H1 (cell line): Measurements from ENCODE around the gene PARK7. TPM values are rescaled to one million over a fixed set of nuclear protein-coding genes. Genes with fewer than 3 reads are reported as not detected.

ENCODE experiments used
- ATF3 ChIP-seq: IDR thresholded peaks from 2 replicates; pipeline ENCODE4 v1.6.1; 2011; ENCODE audit warnings: low read depth, mild to moderate bottlenecking, low read length; ENCODE audit not compliant: insufficient read depth
- CBX5 ChIP-seq: fragments of 300-800, 300-1000 bp; sonication (generic); IDR thresholded peaks from 2 replicates; pipeline ENCODE4 v1.7.1; 2016; ENCODE audit warnings: antibody characterized with exemption, low read length, low read depth
- CTBP2 ChIP-seq: IDR thresholded peaks from 2 replicates; pipeline ENCODE4 v1.7.0; 2011; ENCODE audit warnings: borderline replicate concordance, mild to moderate bottlenecking, moderate library complexity, mixed read lengths, low read length; ENCODE audit not compliant: insufficient read depth, insufficient read length
- CTCF ChIP-seq, 3 experiments: IDR thresholded peaks; 1 replicate in 2 of 3; 2 replicates in 1 of 3; pipeline versions ENCODE4 v1.5.1 to v1.6.1; 2011; ENCODE audit warnings: low read length in 3 of 3, mild to moderate bottlenecking in 3 of 3, inconsistent platforms in 2 of 3, low read depth in 1 of 3, moderate library complexity in 1 of 3; ENCODE audit not compliant: insufficient read depth in 1 of 3; ENCODE audit errors: control extremely low read depth in 1 of 3
- E2F6 ChIP-seq: IDR thresholded peaks from 2 replicates; pipeline ENCODE4 v1.6.1; 2012; ENCODE audit warnings: inconsistent platforms
- EZH2 ChIP-seq: fragments of 200-600 bp; sonication (generic); IDR thresholded peaks from 2 replicates; pipeline ENCODE4 v1.7.1; 2012; ENCODE audit warnings: low read depth, mild to moderate bottlenecking, moderate library complexity, low read length, inconsistent platforms; ENCODE audit not compliant: severe bottlenecking
- GABPA ChIP-seq: IDR thresholded peaks from 2 replicates; pipeline ENCODE4 v1.6.1; 2011; ENCODE audit warnings: mild to moderate bottlenecking, low read length, moderate library complexity, borderline replicate concordance; ENCODE audit not compliant: insufficient read depth
- HDAC2 ChIP-seq, 2 experiments: fragments of 300-600 bp in 1 of 2; sonication (generic) in 1 of 2; IDR thresholded peaks; 2 replicates each; pipeline ENCODE4 v1.6.1; 2011 to 2012; ENCODE audit warnings: low read depth in 2 of 2, low read length in 2 of 2, mild to moderate bottlenecking in 2 of 2, moderate library complexity in 2 of 2, borderline replicate concordance in 1 of 2, inconsistent platforms in 1 of 2
- HDAC6 ChIP-seq: IDR thresholded peaks from one replicate; pipeline ENCODE4 v1.7.1; 2012; ENCODE audit warnings: low read depth, mild to moderate bottlenecking, inconsistent platforms, low read length, moderate library complexity
- JUN ChIP-seq: IDR thresholded peaks from 2 replicates; pipeline ENCODE4 v1.6.1; 2011; ENCODE audit warnings: low read depth, mild to moderate bottlenecking, improper control_type of control experiment, low read length
- KDM4A ChIP-seq: IDR thresholded peaks from one replicate; pipeline ENCODE4 v1.7.1; 2012; ENCODE audit warnings: low read depth, mild to moderate bottlenecking, moderate library complexity, low read length, inconsistent platforms; ENCODE audit not compliant: severe bottlenecking
- MAX ChIP-seq: IDR thresholded peaks from 2 replicates; pipeline ENCODE4 v1.6.1; 2012; ENCODE audit warnings: inconsistent platforms
- NANOG ChIP-seq: IDR thresholded peaks from 2 replicates; pipeline ENCODE4 v1.6.1; 2011; ENCODE audit warnings: low read length, low read depth, mild to moderate bottlenecking, inconsistent platforms; ENCODE audit not compliant: insufficient read depth, poor library complexity, severe bottlenecking
- SIRT6 ChIP-seq: IDR thresholded peaks from one replicate; pipeline ENCODE4 v1.7.1; 2012; ENCODE audit warnings: low read length, inconsistent platforms
- TCF12 ChIP-seq: IDR thresholded peaks from 2 replicates; pipeline ENCODE4 v1.6.1; 2011; ENCODE audit warnings: low read depth, mild to moderate bottlenecking, low read length
- TEAD4 ChIP-seq: IDR thresholded peaks from 2 replicates; pipeline ENCODE4 v1.6.1; 2012; ENCODE audit warnings: low read depth, low read length, inconsistent platforms, mixed read lengths
- USF2 ChIP-seq: IDR thresholded peaks from 2 replicates; pipeline ENCODE4 v1.6.1; 2011; ENCODE audit warnings: low read length, improper control_type of control experiment
- polyA plus RNA-seq, 7 experiments: library from polyadenylated mRNA; depleted of rRNA in 3 of 7; stranded (reverse) in 5 of 7; unstranded in 2 of 7; fragments of >200 nt in 5 of 7; fragments of 200-250 nt in 2 of 7; gene quantifications; 1 replicate in 5 of 7; 2 replicates in 1 of 7; 4 replicates in 1 of 7; pipeline versions ENCODE4 v1.2.1 to v1.2.3, GENCODE V29; 2011 to 2013; ENCODE audit warnings: missing spikeins in 2 of 7, mixed read lengths in 2 of 7
- total RNA-seq: library from RNA; stranded (reverse); fragmentation: NEBNext Ultra II Directional; extraction: Animal tissue kit (Norgen Biotek cat#: 25700); gene quantifications from 2 replicates; pipeline ENCODE4 v1.2.1, GENCODE V29; 2021

PARK7 gene
- total and polyA plus RNA-seq, 2 of the 8 experiments (the other 6 are each of a cell fraction or from before 2014, with no cell fraction given), result 206 to 383 TPM

- no peak for TF ChIP-seq HDAC6
- no peak for TF ChIP-seq NANOG
- TF ChIP-seq E2F6, result no peak; the same call in none of the 2 replicates
- no peak for TF ChIP-seq EZH2
- TF ChIP-seq CTCF (IDR thresholded peaks at IDR 0.05; ENCODE audit: control extremely low read depth in 1 of 3, insufficient read depth in 1 of 3, low read depth in 1 of 3, low read length in 3 of 3), result peak; percentile 44 to 49 (median 46)
- peak; percentile 86 for TF ChIP-seq MAX
- TF ChIP-seq ATF3, result no peak
- TF ChIP-seq KDM4A, result peak; percentile 77
- TF ChIP-seq USF2, result no peak
- TF ChIP-seq HDAC2 (IDR thresholded peaks at IDR 0.05; ENCODE audit: borderline replicate concordance in 1 of 2, low read depth in 2 of 2, low read length in 2 of 2), result 0 out of 4 replicates have a peak, but pooled peaks of 1 of the 2 experiments have one; percentile 46
- no peak for TF ChIP-seq TCF12
- no peak for TF ChIP-seq CTBP2
- TF ChIP-seq TEAD4, result no peak
- no peak for TF ChIP-seq CBX5
- no peak for TF ChIP-seq JUN
- no peak for TF ChIP-seq GABPA
- TF ChIP-seq SIRT6, result no peak
These were observed at the start of gene PARK7 (continued) for GRCh38 chr1:7961216-7962013.
